ENCODE data around the gene SYT4.
"Not testable (repeated sequence)": the region's sequence is repeated elsewhere in the genome, so short reads cannot be mapped to it uniquely, and the experiment has no call there.

The SYT4 gene
- 0 to 0.22 reads per million in 2 donors for total RNA-seq

- DNase-seq: no peak
Observed at GRCh38 chr18:43277164-43277600, at the start of gene SYT4. TSS of gene SYT4 (minus strand) at chr18:43277490. CDS start at chr18:43277281, 209 bp downstream.

DNA sequence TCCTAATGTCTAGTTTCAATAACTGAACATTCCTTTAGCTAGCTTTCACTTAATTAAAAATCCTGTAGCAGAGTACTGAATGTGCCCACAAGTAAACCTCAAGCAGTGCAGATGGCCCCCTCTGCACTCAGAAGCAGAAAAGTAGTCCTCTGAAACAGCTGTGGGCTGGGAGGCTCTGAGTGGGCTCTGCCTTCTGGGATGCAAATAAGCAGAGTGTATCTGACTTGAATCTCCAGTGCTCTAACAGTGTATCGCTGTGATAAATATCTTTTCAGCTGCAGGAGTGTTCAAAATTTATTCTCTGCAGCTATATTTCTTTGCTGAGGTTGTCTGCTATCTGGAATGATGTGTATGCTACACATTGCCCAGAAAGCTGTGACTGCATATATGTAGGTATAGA lies 44.8 kb upstream of the SYT4 start:
- DNase-seq: no peak

DNA sequence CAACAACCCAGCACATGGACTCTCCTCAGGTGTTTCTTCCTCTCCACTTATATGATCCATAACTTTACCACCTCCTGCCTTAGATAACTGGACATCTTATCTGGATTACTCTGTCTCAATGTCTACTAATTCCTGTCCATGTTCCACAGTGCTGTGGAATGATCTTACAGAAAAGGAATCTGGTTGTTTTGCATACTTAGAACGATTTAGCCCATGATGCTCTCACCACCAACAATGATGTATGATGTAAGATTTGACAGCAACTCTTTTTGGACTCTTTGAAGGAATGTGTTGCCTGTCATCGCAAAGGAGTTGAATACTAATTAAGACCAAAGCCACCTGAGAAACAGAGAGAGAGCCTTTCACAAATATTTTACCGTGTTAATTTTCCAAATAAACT lies 37.7 kb upstream of the SYT4 start:
- no peak for DNase-seq

GRCh38 chr18:43312891-43313290 lies 35.6 kb upstream of the SYT4 start:
- DNase-seq: no peak

DNA sequence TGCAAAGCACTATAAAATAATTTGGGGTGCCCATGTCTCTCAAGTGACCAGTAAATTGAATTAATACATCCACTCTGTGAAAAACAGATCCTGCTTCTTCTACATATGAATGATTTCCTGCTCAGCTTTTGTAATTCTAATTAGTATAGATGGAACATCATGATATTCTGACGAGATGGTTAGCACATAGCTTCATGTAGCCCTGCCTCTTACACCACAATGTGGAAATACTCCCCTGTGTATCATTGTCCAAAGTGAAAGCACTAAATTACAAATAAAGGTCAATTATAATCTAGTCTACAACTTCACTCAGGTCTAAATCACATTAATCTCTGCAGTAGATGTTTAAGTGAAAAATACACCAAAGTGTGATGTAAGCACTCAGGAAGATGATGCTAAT lies 32.9 kb upstream of the SYT4 start:
- no peak for DNase-seq

DNA sequence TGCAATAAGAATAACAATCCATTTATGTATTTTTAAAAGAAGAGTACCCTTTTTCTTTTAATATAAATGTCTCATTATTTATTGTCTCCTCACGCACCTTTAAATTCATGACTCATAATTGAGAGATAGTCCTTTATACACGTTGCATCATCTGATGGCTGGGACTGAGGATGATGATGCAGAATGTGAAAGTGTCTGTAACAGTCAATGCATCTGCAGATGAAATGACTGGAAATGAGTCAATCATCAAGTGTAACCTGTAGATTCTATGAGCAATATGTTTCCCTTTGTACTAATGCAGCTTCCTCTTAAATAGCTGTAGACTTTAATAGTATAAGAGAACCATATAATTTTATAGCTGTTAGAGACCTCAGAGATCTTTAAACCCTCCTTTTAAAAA lies 26.1 kb upstream of the SYT4 start:
- DNase-seq: no peak

- not testable (repeated sequence) for DNase-seq
Observed at GRCh38 chr18:43286187-43286586, 8.9 kb upstream of the SYT4 start.

- DNase-seq: no peak
Observed at GRCh38 chr18:43283299-43283698, 6.0 kb upstream of the SYT4 start.

GRCh38 chr18:43279015-43279744 lies 1.9 kb upstream of the SYT4 start:
- no peak for DNase-seq

GRCh38 chr18:43278355-43278754 lies 1.1 kb upstream of the SYT4 start:
- DNase-seq: no peak

DNA sequence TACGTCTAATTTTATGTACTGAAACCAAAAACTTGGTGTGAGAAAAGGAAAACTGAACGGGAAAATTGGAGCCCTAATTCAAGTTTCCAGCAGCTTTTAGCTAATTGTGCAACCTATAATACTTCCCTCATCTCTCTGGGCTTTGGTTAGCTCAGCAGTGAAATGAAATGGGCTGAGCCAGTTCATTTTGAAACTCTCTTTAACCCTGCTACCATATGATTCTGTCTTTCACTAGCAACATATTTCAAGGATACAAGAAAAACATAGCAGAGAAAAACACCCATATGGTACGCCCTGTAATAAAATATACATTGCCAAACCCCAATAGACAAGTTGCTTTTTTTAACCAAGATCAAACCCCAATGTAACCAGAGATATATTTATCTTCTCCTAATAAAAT lies 799 bp downstream of the SYT4 start:
- no peak for DNase-seq

GRCh38 chr18:43275546-43275945 lies 1.7 kb downstream of the SYT4 start:
- no peak for DNase-seq

GRCh38 chr18:43274526-43274925 lies 2.8 kb downstream of the SYT4 start:
- DNase-seq: no peak

DNA sequence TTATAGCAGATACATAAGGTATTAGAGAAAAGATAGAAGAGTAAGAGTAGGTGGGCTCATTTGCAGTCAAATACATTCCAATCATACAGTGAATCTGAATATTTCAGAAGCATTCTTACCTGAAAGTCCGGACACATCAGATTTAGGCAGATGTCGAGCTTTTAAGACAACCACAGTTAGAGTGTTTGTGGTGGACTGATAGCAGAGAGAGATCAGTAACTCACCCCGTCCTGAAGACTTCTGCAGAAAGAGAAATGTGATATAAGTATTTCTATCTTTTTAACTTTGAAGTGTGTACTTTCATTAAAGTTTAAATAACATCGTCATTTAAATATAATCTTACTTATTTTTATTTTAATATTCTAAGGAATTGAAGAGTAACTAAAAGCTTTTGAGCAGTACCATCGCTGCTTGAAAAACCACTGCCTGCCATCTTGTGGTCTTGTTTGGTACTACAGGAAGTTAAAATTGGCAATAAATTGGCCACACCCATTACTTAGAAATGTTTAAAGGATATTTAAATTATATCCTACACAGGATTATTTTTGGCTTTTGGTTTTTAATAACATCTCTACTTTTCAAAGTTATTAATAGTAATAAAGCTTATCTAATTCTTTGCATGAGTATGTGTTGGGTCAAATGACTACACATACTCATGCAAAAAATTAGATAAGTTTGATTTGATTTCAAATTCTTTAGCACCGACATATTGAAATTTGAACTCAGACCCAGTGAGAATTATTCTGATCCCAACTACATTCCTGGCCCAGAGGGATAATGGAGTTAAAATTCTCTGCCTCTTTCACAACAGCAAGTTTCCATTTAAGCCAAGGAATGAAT lies 5.5 kb downstream of the SYT4 start:
- no peak for DNase-seq

- DNase-seq: no peak
Observed at GRCh38 chr18:43267818-43268217, 9.5 kb downstream of the SYT4 start.

GRCh38 chr18:43265465-43265864 lies 11.8 kb downstream of the SYT4 start:
- no peak for DNase-seq

- DNase-seq: no peak
Observed at GRCh38 chr18:43248610-43249249, 28.6 kb downstream of the SYT4 start.

GRCh38 chr18:43247944-43248343 lies 29.3 kb downstream of the SYT4 start:
- DNase-seq: no peak

DNA sequence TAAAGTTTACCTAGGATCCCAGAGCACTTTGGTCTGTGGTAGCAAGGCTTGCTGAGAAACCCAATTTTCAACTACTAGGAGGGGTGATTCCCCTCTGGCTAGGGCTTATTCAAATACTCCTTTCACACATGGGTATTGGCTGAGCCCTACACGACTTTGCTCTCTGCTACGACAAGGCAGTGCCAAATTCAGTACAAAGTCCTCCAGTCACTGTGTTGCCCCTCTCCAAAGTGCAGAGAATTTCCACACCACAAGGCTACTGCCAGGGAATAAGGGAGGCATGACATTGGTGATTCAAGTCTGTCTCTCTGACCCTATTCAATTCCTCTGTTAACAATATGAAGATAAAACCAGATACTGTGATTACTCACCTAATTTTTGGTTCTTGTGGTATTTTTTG lies 38.9 kb downstream of the SYT4 start:
- no peak for DNase-seq

DNA sequence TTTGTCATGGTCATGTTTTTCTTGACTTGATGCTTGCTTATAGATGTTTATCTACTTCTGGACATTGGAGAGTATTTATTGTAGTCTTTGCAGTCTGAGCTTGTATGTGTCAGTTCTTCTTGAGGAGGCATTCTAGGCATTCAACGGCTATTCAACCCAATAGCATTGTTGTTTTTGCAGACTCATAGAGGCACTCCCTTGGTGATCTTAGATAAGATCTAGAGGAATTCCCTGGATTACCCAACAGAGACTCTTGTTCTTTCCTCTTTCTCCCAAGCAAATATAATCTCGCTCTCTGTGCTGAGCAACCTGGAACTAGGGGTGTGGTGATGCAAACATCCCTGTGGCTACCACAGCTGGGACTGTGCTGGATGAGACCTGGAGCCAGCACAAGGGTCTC lies 40.4 kb downstream of the SYT4 start:
- DNase-seq: no peak

- DNase-seq: no peak
Observed at GRCh38 chr18:43234889-43235288, 42.4 kb downstream of the SYT4 start.

- no peak for DNase-seq
Observed at GRCh38 chr18:43222501-43222900, 54.8 kb downstream of the SYT4 start.

GRCh38 chr18:43220691-43221090 lies 56.6 kb downstream of the SYT4 start:
- DNase-seq: no peak

Measured in activated gamma-delta T cell (primary cell).